NCI-H526 (cell line): ENCODE results near the gene CSF1.

Experiments
- DNase-seq, 2 experiments: peaks; one replicate each; lab custom pipeline; 2025; lab: John Stamatoyannopoulos, UW

The CSF1 gene

DNA sequence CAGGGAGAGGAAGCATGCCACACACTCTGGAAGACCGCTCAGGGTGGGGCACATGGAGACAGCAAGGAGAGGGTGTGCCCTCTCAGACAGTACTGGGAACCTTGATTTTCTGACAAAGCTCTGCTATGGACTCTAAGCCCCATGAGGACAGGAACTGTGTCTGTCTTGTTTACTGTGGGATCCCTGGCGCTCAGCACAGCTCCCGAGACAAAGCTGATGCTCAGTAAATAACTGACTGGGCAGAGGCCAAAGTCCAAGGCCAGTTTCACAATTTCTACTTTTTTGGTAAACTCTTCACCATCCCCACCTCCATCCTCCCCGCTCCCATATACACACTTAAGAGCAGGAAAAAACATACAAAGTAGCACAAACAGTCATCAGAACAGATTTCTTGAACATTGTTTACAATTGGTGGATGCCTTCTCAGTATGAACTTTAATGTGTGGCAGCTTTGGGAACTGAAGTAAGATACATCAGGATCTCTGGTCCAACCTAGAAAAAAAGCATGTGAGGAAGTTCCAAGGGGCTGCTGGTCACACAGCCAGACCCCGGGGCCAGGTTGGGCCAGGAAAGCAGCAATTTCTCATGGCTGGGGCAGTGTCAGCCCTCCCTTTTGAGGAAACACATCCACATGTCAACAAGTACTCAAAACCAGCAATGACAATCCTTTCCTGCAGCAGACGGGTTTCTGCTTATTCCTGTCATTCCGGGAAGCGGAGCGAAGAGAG lies 68.3 kb downstream of the CSF1 start:
- no peak for DNase-seq

DNA sequence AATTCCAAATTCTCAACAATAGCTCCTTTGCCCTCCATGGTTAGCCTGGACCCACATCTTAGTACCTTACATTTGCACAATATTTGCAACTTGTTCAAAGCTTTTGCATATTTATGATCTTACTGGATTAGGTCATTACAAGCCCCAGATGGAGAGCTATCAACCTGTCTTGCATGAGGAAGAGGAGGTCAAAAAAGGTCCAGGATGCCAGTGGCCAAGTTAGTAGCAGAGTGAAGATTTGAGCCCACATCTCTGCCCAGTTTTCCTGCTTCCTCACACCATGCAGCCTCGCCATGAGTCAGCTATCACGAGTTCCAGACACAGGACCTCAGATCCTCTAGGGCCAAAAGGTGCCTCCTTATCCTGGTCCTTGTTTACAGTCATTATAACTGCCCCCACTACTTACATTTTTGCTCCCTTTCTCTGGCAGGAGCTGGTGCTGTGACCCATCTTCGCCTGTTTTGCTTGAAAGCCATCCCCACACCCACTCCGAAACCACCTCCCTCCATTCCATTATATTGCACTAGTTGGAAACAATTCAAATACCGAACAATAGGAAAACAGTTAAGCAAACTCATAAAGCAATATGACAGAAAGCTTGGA lies 68.9 kb downstream of the CSF1 start:
- peak; percentile 87 to 90 for DNase-seq
